GM18511 (cell line): Measurements from ENCODE around the gene THAP4.

Experiments used
- ATAC-seq: cut with Tn5 transposase; IDR thresholded peaks from one replicate; pipeline ENCODE4 v1.9.1; 2021; ENCODE audit warnings: mild to moderate bottlenecking, moderate library complexity; ENCODE audit not compliant: unreplicated experiment

THAP4 gene

DNA sequence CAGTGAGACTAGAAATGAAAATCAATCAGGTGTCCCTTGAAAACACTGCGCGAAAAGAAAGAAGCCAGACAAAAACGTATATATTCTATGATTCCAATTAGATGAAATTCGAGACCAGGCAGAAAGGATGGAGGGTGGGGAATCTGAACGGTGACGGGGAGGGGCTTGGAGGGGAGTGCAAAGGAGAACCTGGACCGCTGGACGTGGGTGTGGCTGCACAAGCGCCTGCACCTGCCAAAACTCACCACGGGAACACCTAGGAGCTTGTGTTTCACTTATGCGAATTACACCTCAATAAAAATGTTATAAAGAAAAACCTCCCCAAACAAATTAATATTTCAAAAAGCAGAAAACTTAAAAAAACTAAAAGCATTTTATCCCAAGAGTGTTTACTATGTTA, 21.9 kb downstream of the THAP4 start:
- ATAC-seq, result no peak

GRCh38 chr2:241613017-241613780, 23.8 kb downstream of the THAP4 start:
- no peak for ATAC-seq

- ATAC-seq, result no peak
Observed at GRCh38 chr2:241612156-241613016, 24.6 kb downstream of the THAP4 start.

DNA sequence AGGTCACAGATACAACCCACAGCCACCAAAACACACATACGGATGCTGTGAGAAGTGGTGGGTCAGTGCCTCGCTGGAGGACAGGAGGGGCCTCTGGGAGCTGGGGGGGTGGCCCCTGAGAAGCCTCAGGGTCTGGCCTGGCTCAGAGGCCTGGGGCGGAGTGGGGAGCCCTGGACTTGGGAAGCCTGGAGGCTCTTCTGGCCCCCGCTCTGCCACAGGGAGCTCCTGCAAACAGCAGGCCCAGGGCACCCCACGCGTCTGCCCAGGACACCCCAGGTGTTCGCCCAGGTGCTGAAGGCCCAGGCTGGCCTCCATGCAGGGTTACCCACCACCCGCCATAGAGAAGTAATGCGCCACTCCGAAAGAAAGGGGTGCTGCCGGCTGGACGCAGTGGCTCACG, 25.9 kb downstream of the THAP4 start:
- no peak for ATAC-seq

DNA sequence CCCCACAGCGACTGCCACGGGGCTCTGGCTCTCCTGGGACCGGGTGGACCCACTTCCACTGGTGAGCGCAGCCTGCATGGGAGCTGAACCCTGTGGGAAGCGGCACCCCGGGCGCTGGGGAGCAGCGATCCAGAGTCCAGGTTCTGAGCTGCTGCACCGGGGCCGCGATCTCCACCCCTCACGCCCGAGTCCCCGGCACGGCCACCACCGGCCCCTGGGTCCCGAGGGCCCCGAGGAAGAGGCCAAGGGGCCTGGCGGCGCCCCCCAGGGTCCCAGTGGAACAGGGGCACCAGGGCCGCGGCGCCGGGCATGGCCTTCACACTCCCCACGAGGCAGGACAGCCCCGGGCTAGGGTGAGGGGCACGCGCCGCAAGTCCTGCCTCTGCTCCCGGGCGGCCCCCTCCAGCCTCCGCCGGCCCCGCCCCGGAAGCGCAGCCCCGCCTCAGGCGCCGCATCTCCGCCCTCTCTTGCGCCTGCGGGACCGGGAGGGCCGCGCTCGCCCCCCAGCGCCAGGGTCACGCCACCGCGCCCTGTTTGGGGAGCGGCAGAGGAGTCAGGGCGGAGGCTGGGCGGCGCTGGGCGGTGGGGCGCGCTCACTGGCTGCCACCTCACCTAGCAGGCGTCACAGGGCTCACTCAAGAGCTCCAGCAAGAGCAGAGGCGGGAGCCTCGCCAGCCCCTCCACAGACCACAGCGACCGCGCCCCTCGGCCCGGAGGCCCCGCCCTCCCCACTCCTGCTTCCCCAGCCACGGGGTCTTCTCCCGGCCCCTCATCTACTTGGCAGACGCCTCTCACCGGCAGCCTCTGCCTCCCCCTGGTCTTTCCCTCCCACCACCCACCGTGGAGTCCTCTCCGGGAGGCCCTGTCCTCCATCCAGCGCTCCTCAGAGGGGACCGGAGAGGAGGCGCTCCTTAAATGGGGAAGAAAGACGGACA, 26.8 kb downstream of the THAP4 start:
- ATAC-seq, result peak; percentile 98

- no peak for ATAC-seq
Observed at GRCh38 chr2:241608881-241609280, 28.1 kb downstream of the THAP4 start.

DNA sequence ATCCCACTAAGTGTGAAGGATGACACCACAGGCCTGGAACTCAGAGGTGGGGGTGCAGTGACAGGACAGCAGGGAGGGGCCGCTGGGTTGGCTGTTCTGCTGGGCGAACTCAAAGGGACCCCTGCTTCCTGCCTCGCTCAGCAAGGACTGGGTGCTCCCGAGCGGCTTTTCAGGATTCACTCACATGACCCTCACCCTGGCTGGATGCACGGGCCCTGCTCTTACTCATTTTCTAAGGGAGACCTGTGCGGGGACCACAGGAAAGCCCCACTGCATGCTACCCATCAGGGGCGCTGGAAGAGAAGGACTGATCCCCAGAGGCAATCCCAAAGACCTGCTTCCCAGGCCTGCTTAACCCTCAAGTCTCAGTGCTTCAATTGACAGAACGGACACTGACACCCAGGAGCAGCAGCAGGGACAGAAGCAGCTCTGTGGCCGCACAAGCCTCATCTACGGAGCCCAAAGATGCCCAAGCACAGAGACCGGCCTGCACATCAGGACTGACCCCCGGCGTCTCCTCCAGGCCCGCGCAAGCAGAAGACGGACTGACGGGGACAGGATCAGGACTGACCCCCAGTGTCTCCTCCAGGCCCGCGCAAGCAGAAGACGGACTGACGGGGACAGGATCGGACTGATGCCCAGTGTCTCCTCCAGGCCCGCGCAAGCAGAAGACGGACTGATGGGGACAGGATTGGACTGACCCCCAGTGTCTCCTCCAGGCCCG, 29.6 kb downstream of the THAP4 start:
- no peak for ATAC-seq

DNA sequence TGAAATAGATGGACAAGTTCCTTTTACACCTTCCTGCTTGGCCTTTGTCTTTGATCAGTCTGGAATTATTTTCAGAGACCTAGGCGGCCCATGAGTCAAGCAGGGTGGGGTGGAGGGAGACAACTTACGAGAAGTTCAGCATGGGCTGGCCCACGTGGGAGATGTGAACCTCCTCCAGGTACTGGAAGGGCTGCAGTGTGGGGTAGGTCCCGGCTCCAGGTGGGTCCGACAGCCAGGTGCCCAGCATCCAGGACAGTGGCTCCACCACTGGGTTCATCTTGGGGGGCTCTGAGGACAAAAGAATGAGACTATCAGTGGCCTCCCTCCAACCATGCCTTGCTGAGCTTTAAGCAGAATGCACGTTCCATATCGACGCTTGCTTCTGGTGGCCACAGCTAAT, 30.8 kb downstream of the THAP4 start:
- no peak for ATAC-seq

DNA sequence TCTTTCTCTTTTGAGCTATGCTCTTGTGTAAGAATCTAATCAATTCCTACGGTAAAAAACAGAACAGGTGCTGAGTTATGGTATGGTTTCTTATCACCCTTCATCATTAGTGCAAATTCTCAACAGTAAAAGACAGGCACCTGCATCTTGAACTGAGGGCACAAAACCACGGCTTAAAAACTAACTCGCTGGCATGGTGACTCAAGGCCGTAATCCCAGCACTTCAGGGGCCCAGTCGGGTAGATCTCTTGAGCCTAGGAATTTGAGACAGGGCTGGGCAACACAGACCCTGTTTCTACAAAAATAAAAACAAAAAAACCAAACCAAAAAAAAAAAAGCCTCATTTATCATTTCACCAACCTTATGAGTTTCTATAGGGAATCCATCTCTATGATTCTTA, 33.3 kb downstream of the THAP4 start:
- ATAC-seq, result no peak

GRCh38 chr2:241602720-241603119, 34.2 kb downstream of the THAP4 start:
- no peak for ATAC-seq

DNA sequence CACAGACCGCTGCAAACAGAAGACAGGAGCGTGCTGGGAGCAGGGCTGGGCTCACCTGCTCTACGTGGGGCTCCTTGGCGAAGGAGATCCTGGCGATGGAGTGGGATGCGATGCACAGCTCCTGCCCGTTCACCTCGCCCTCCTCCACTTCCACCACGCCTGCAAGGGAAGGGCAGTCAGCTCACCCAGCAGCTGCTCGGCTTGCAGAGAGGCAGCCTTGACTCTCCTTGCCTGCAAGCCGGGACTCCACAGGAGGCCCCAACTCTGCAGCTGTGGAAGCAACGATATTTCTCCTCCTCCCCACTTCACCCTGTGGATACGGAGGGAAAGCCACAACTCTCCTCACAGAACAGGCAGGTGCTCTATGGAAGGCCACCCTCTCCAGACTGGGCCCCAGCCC, 35.1 kb downstream of the THAP4 start:
- ATAC-seq, result no peak

- ATAC-seq, result no peak
Observed at GRCh38 chr2:241599615-241600014, 37.3 kb downstream of the THAP4 start.

DNA sequence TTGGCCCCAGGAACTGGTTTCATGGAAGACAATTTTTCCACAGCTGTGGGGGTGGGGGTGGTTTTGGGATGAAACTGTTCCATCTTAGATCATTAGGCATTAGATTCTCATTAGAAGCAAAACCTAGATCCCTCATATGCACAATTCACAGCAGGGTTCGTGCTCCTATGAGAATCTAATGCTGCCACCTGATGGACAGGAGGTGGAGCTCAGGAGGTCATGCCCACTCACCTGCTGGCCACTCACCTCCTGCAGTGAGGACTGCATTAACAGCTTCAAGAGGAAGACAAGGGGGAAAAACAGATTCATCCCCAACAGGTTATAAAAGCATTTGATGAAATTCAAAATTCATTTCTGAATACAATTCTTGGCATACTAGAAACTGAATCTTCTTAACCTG, 38.5 kb downstream of the THAP4 start:
- ATAC-seq, result no peak

DNA sequence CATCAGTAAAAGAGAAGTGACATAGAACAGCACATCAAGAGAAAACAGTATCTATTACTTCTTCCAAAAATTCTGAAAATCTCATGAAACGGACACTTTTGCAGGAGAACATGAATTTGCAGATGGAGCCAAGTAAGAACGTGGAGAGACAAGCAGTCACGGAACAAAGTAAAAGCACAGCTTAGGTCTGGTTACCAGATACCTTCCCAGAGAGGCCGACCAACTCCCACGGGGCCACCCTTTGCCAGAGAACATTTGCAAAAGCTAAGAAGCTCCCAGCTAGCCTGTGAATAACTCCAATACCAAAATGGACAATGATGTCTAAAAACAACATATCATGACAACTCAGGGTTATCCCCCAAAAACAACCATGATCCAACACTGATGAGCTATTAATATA, 38.9 kb downstream of the THAP4 start:
- ATAC-seq, result no peak

DNA sequence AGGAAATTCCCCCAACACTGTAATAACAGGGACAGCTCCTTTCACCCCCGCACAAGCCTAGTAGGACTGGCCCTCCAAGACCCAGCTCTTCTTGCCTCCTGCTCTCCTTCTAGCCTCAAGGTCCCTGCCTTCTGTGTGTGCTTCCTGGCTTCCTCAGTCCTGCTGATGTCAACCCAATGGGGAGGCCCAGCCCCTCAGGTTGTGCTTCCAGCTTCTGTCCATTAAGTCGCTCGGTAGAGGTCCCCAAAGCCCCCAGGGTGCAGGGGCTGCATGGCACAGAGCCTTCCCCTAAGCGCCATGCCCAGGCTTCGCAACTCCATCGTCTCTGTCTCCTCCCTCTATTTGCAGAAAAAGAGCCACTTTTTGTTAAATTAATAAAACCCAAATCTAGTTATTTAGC, 39.4 kb downstream of the THAP4 start:
- no peak for ATAC-seq

GRCh38 chr2:241595600-241596140, 41.3 kb downstream of the THAP4 start:
- no peak for ATAC-seq

DNA sequence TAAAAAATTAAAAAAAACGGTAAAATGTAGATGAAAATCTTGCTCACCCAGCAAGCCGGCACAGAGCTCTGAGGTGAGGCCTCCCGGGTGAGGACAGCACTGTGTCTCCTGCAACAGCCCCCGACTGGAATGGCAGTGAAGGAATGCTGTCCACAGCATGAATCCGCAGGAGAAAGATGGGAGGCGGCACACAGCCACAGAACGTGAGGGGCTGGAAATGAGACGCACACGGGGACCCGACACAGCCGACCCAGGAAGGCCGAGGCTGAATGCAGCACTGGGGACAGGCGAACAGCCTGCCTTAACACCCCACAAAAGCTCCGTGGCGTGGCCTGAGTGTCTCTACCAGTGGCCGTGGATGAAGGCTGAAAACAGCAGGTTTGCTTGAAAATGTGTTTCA, 43.7 kb downstream of the THAP4 start:
- no peak for ATAC-seq

DNA sequence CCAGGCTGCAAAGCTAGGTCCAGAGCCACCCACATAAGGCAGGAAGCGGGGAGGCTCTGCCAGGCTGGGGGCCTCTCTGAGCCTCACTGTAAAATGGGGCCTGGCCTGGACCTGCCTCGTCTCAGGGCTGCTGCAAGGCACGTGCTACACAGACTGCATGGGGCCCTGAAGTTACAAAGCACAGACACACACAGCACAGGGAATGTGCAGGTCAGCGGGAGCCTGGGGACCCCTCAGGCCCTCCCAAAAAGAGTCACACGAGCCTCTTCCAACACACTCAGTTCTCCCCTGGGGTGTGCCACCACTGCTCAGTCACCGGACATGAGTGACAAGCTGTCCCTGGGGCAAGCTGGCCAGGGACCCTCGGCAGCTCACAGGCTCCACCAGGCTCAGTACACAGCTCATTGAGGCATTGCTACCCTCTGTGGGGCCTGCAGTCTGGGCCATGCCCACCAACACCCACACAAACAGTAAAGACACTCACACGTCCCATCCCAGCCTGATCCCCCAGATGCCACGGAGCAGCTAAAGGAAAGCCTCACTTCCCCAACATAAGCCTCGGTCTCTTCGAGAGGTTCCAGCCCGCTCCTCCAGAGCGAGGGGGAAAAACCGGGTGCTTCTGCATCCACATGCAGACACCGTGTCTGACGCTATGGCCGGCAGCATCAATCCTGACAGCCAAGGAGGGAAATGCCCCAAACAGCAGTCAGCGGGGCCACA, 44.7 kb downstream of the THAP4 start:
- no peak for ATAC-seq
